ENCODE measurements around the gene TIMP2. TPM values are rescaled to one million over a fixed set of nuclear protein-coding genes. Genes with fewer than 3 reads are reported as not detected.

TIMP2 gene
- total and polyA plus RNA-seq, 4 donors, result 47.5 to 176 (median 91.9) TPM

GRCh38 chr17:78896834-78897663, 28.1 kb downstream of the TIMP2 start:
- H3K36me3 ChIP-seq (ENCODE audit: control insufficient read depth in 4 of 4, insufficient read depth in 4 of 4, low read length in 4 of 4), result peaks cover 0 to 12% (median 6%) of the 10 kb centered on the region in 4 donors
- no peak for ATAC-seq (ENCODE audit: insufficient read depth, low FRiP score)
- no peak for TF ChIP-seq CTCF (IDR thresholded peaks at IDR 0.05; ENCODE audit: control extremely low read depth, extremely low read depth)
- no peak overlapping the region for H3K9ac ChIP-seq (ENCODE audit: insufficient read depth in 1 of 2, low read length in 2 of 2)
- peaks cover 2 to 22% (median 6%) of the 10 kb centered on the region in 5 donors for H3K4me1 ChIP-seq (ENCODE audit: control insufficient read depth in 5 of 5, insufficient read depth in 5 of 5, low read length in 5 of 5)
- no peaks in the 10 kb centered on the region for H3K9me3 ChIP-seq (ENCODE audit: control insufficient read depth in 4 of 4, insufficient read depth in 3 of 4, low read length in 3 of 4)
- WGBS, 2 donors, result 92 to 96% methylated on average over 33 to 34 of the region's 34 CpGs
- peak overlapping the region in 1 of 2 donors; percentile 29 for H3K27ac ChIP-seq (ENCODE audit: low read depth in 1 of 2, low read length in 1 of 2)
- no peaks in the 10 kb centered on the region for H3K27me3 ChIP-seq (ENCODE audit: control insufficient read depth in 3 of 3, insufficient read depth in 3 of 3, low read length in 2 of 3)
- H3K4me3 ChIP-seq, result no peak overlapping the region
- no peak for DNase-seq

- DNase-seq (no peak), ATAC-seq (ENCODE audit: insufficient read depth, low FRiP score) (no peak)
- H3K27ac ChIP-seq (ENCODE audit: low read depth in 1 of 2, low read length in 1 of 2), result peak overlapping the region in 1 of 2 donors; percentile 29
- no peak for TF ChIP-seq CTCF (IDR thresholded peaks at IDR 0.05; ENCODE audit: control extremely low read depth, extremely low read depth)
- H3K27me3 ChIP-seq (ENCODE audit: control insufficient read depth in 3 of 3, insufficient read depth in 3 of 3, low read length in 2 of 3), result no peaks in the 10 kb centered on the region
- H3K36me3 ChIP-seq (ENCODE audit: control insufficient read depth in 4 of 4, insufficient read depth in 4 of 4, low read length in 4 of 4), result peaks cover 0 to 10% (median 4%) of the 10 kb centered on the region in 4 donors
- H3K4me3 ChIP-seq, result no peak overlapping the region
- H3K9ac ChIP-seq (ENCODE audit: insufficient read depth in 1 of 2, low read length in 2 of 2), result no peak overlapping the region
- peaks cover 2 to 24% (median 6%) of the 10 kb centered on the region in 5 donors for H3K4me1 ChIP-seq (ENCODE audit: control insufficient read depth in 5 of 5, insufficient read depth in 5 of 5, low read length in 5 of 5)
- no peaks in the 10 kb centered on the region for H3K9me3 ChIP-seq (ENCODE audit: control insufficient read depth in 4 of 4, insufficient read depth in 3 of 4, low read length in 3 of 4)
- 88 to 89% methylated on average over 20 of the region's 20 CpGs for WGBS, 2 donors
Measured at GRCh38 chr17:78896091-78896833, 28.9 kb downstream of the TIMP2 start.

- H3K27ac ChIP-seq (ENCODE audit: low read depth in 1 of 2, low read length in 1 of 2), result peak overlapping the region in 1 of 2 donors; percentile 32
- no peaks in the 10 kb centered on the region for H3K9me3 ChIP-seq (ENCODE audit: control insufficient read depth in 4 of 4, insufficient read depth in 3 of 4, low read length in 3 of 4)
- H3K36me3 ChIP-seq (ENCODE audit: control insufficient read depth in 4 of 4, insufficient read depth in 4 of 4, low read length in 4 of 4), result peaks cover 0 to 8% (median 3%) of the 10 kb centered on the region in 4 donors
- no peak for DNase-seq
- no peak overlapping the region for H3K4me3 ChIP-seq
- WGBS, 2 donors, result 59 to 65% methylated on average over 5 of the region's 5 CpGs
- TF ChIP-seq CTCF (IDR thresholded peaks at IDR 0.05; ENCODE audit: control extremely low read depth, extremely low read depth), result no peak
- H3K27me3 ChIP-seq (ENCODE audit: control insufficient read depth in 3 of 3, insufficient read depth in 3 of 3, low read length in 2 of 3), result no peaks in the 10 kb centered on the region
- ATAC-seq (ENCODE audit: insufficient read depth, low FRiP score), result no peak
- H3K4me1 ChIP-seq (ENCODE audit: control insufficient read depth in 5 of 5, insufficient read depth in 5 of 5, low read length in 5 of 5), result peaks cover 2 to 24% (median 6%) of the 10 kb centered on the region in 5 donors
- H3K9ac ChIP-seq (ENCODE audit: insufficient read depth in 1 of 2, low read length in 2 of 2), result no peak overlapping the region
Measured at GRCh38 chr17:78895322-78895721, 29.9 kb downstream of the TIMP2 start.
